Activated CD4-positive, alpha-beta T cell treated with anti-CD3 and anti-CD28 coated beads, Interleukin-2, Interleukin-4, amounts not matched to agents 100 ng/mL and 50 ng/mL, durations not matched to agents 16 hours and 8 hours (primary cell): Measurements from ENCODE around the gene SORD.
"Not testable (repeated sequence)": the region's sequence is repeated elsewhere in the genome, so short reads cannot be mapped to it uniquely, and the experiment has no call there.

ENCODE experiments used
- DNase-seq: peaks from one replicate; pipeline ENCODE4 v3.0.0-alpha.2; 2020; ENCODE audit warnings: low spot score

The SORD gene

GRCh38 chr15:45022871-45023658, at the start of gene SORD:
Gene SORD (plus strand): TSS chr15:45023195. CDS start chr15:45023284, 89 bp downstream.
- peak; percentile 94 for DNase-seq

GRCh38 chr15:44976183-44976582, 46.8 kb upstream of the SORD start:
- not testable (repeated sequence) for DNase-seq

DNA sequence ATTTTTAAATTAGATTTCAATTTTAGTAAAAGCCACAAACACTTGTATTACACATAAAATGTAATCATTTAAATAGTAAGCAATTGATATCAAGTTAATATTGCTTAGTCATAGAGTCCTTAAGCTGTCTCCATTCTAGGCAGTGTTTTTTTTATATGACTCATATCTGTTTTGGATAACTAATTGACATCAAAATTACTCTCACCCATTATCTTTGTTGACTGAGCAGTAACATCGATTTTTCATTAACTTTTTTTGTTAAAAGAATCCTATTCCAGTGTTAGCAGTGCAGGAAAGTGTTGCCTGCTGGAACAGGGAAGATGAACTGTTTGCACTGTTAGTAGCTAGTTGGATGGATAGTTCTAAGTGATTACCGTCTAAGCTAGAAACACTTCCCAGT, 45.2 kb upstream of the SORD start:
- DNase-seq: not testable (repeated sequence)

GRCh38 chr15:44979617-44980339, 43.2 kb upstream of the SORD start:
- DNase-seq: not testable (repeated sequence)

- DNase-seq: not testable (repeated sequence)
Measured at GRCh38 chr15:44984144-44984543, 38.9 kb upstream of the SORD start.

DNA sequence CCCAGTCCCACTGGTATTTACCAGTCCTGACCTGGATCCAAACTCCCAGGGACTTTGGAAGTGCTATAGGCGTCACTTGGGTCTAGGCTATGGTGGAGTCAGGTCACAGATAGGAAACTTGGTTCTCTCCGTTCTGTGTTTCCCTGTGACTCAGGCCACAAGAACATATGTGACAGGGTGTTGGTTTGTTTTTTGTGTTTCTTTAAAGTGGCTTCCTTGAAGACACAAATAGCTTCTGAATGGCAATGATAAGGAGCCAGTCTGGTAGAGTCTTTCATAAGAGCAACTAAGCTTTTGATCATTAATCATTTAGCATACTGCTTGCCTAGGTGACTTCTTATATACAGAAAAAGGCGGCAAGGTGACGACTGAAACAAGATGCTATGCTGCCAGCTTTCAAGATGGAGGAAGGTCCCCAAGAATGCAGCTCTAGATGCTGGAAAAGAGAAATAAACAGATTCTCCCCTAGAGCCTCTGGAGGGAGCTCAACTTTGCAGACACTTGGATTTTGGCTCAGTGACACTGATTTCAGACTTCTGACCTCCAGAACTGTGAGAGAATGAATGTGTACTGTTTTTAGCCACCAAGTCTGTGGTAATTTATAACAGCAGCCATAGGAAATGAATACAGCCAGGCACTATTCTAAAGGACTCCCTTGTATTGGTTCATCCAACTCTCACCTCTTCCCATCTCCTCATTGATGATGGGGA, 36.5 kb upstream of the SORD start:
- not testable (repeated sequence) for DNase-seq

DNA sequence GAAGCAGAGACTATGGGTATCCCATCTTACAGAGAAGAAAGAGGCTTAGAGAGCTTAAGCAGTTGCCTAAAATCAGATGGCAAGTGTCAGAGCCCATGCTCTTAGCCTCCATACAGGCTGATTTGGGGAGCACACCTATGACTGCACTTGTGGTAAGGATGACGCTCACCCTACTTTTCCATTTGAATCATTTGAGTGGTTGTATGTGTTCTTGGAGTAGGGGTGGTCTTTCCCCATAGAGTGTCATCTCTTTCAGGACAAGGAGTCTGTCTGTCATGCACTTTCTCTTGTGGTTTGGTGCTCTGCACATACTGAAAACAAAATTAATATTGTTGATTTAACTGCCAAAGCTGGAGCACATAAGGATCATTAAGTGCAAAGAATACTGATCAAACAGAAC, 35.3 kb upstream of the SORD start:
- DNase-seq: not testable (repeated sequence)

DNA sequence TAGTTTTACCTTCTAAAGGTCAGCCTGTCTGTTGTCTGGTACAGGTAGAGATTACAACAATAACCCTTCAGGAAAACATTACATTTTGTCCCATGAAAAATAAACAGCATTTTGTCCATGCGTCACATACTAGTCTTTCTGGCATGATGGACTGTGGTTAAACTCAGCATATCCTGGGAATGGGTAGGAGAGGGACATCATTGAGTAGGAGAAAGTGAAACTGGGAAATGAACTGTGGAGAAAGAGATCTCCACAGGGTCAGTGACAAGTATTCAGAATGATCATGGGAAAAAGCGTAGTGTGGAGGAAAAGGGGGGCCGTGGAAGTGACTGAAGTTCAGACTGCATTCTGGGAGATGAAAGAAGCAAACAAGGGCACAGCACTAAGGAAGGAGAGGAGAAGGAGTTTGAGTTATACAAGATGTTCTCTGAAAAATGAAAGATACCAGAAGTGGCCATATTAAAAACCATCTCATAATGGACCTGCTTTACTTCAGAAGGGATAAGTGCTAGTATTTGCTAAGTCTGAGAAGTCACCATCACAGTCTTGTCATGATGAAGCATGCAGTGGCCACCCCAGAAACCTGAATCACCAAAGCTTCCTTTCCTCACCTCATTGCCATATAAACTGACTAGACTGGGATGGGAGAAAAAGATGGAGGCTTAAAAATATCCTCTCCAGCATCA, 34.7 kb upstream of the SORD start:
- DNase-seq: not testable (repeated sequence)

DNA sequence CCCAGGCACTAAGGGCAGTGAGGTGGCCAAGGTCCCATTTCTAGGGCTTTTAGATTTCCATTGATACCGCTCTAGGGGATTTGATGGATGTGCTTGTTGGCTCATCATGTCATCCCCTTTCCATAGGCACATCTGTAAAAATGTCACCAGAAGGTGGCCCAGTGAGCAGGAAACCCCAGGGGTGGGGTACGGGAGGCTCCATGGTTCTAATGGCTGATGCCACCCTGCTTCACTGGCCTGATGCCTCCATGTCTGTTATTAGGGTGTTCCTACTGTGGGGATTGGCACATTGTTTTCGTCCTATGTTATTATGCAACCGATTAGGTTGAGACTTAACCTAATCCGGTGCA, 34.1 kb upstream of the SORD start:
- not testable (repeated sequence) for DNase-seq

GRCh38 chr15:44997632-44998031, 25.4 kb upstream of the SORD start:
- DNase-seq: not testable (repeated sequence)

GRCh38 chr15:44999105-44999504, 23.9 kb upstream of the SORD start:
- no peak for DNase-seq

DNA sequence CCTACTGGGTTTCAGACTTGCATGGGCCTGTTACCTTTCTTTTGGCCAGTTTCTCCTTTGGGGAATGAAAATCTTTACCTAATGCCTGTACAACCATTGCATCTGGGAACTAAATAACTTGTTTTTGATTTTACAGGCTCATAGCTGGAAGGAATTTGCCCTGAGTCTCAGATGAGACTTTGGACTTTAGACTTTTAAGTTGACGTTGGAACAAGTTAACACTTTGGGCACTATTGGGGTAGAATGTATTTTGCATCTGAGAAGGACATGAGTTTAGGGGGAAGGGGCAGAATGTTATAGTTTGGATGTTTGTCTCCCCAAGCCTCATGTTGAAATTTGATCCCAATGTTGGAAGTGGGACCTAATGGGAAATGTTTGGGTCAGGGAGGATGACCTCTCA, 21.8 kb upstream of the SORD start:
- DNase-seq: not testable (repeated sequence)

DNA sequence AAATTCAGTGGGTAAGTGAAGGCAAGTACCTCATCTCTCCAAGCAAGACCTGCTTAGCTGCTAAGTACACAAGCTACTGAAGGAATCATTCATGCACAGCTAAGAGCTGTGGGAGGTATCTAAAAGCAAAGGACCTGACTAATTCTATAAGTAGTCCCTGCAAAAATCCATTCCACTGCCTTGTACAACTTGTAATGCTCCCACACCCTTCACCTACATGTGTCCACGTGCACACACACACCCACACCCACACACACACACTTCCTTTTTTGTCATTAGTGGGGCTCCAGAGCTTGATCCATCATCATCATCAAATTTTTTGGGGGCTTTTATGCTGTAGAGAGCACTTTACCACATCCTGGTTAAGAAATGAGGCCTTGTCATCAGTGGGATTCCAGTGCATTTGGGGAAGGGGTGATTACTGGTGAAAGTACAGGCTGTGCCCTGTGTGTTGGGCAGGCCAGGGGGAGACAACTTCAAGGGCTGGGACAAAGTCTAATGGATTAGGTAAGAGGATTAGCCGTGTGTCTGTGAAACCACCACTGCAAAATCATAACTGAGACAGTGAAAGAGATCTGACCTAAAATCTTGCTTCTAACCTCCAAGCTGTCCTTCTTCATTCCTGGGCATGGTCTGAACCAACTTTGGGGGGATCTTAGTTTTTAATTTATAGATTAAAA, 19.1 kb upstream of the SORD start:
- DNase-seq: not testable (repeated sequence)

- peak; percentile 11 for DNase-seq
Measured at GRCh38 chr15:45004590-45005175, 18.3 kb upstream of the SORD start.

GRCh38 chr15:45009046-45009445, 13.9 kb upstream of the SORD start:
- no peak for DNase-seq

- not testable (repeated sequence) for DNase-seq
Measured at GRCh38 chr15:45015114-45015513, 7.9 kb upstream of the SORD start.

DNA sequence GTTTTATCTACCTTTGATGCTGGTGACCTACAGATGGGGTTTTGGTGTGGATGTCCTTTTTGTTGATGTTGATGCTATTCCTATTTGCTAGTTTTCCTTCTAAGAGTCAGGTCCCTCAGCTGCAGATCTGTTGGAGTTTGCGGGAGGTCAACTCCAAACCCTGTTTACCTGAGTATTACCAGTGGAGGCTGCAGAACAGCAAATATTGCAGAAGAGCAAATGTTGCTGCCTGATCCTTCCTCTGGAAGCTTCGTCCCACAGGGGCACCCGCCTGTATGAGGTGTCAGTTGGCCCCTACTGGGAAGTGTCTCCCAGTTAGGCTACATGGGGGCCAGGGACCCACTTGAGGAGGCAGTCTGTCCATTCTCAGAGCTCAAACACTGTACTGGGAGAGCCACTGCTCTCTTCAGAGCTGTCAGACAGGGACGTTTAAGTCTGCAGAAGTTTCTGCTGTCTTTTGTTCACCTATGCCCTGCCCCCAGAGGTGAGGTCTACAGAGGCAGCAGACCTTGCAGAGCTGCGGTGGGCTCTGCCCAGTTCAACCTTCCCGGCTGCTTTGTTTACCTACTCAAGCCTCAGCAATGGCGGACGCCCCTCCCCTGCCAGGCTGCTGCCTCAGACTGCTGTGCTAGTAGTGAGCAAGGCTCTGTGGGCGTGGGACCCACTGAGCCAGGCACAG, 2.6 kb upstream of the SORD start:
- DNase-seq: not testable (repeated sequence)

DNA sequence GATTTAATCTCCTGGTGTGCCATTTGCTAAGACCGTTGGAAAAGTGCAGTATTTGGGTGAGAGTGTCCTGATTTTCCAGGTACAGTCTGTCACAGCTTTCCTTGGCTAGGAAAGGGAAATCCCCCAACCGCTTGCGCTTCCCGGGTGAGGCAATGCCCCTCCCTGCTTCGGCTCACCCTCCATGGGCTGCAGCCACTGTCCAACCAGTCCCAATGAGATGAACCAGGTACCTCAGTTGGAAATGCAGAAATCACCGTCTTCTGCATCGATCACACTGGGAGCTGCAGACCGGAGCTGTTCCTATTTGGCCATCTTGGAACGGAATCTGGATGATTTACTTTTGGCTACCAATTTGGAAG, 2.1 kb upstream of the SORD start:
- not testable (repeated sequence) for DNase-seq

GRCh38 chr15:45021348-45021747, 1.6 kb upstream of the SORD start:
- no peak for DNase-seq

GRCh38 chr15:45023659-45024225, 747 bp downstream of the SORD start:
- DNase-seq: no peak
